ENCODE results near the gene DCAF12L1.

- TF ChIP-seq CTCF (IDR thresholded peaks at IDR 0.05), result no peak
- no peak for TF ChIP-seq POLR2AphosphoS5 (IDR thresholded peaks at IDR 0.05)
- no peak for TF ChIP-seq POLR2A (IDR thresholded peaks at IDR 0.05)
These were observed 4.5 kb upstream of the DCAF12L1 start for GRCh38 chrX:126557151-126557550.

Data from prostate gland (tissue), 2 donors.